Keratinocyte (primary cell): Measurements from ENCODE around the gene KLHL1. TPM values are rescaled to one million over a fixed set of nuclear protein-coding genes. Genes with fewer than 3 reads are reported as not detected.

Experiments
- DNase-seq: peaks from one replicate; pipeline ENCODE4 v3.0.0-alpha.2; 2011; ENCODE audit warnings: low read depth, missing footprints, low spot score
- FAIRE-seq: peaks from 2 replicates; lab custom pipeline; 2011; peaks lifted over from hg19 to GRCh38; lab: Jason Lieb, UNC
- H2AFZ ChIP-seq: 2 replicates; pipeline ENCODE4 v1.6.0; 2012; ENCODE audit warnings: low read length, control low read depth, inconsistent platforms; ENCODE audit not compliant: control insufficient read depth
- H3K27ac ChIP-seq: 2 replicates; pipeline ENCODE4 v1.5.1; 2011; ENCODE audit warnings: low read length; ENCODE audit not compliant: control insufficient read depth, insufficient read depth
- H3K27me3 ChIP-seq: 3 replicates; pipeline ENCODE4 v1.6.0; 2011; ENCODE audit warnings: low read length; ENCODE audit not compliant: control insufficient read depth, insufficient read depth; ENCODE audit errors: extremely low read depth
- H3K36me3 ChIP-seq, 2 experiments: 2 replicates in 1 of 2; 3 replicates in 1 of 2; pipeline ENCODE4 v1.5.1; 2011; ENCODE audit warnings: low read length in 2 of 2, mild to moderate bottlenecking in 1 of 2; ENCODE audit not compliant: control insufficient read depth in 2 of 2, insufficient read depth in 2 of 2; ENCODE audit errors: extremely low read depth in 1 of 2
- H3K4me1 ChIP-seq: 3 replicates; pipeline ENCODE4 v1.5.1; 2011; ENCODE audit warnings: low read length; ENCODE audit not compliant: control insufficient read depth, insufficient read depth; ENCODE audit errors: extremely low read depth
- H3K4me2 ChIP-seq: 3 replicates; pipeline ENCODE4 v1.6.0; 2011; ENCODE audit warnings: low read depth, low read length; ENCODE audit not compliant: control insufficient read depth, insufficient read depth; ENCODE audit errors: extremely low read depth
- H3K4me3 ChIP-seq, 3 experiments: fragments of 200-600 bp in 1 of 3; sonication (generic) in 1 of 3; 2 replicates in 2 of 3; 3 replicates in 1 of 3; pipeline ENCODE4 v1.5.1; 2011 to 2016; ENCODE audit warnings: low read length in 3 of 3, mild to moderate bottlenecking in 3 of 3, control low read depth in 2 of 3, inconsistent platforms in 1 of 3, low read depth in 1 of 3, mixed read lengths in 1 of 3, mixed run types in 1 of 3, moderate library complexity in 1 of 3; ENCODE audit not compliant: control insufficient read depth in 2 of 3, insufficient read depth in 2 of 3; ENCODE audit errors: extremely low read depth in 1 of 3
- H3K79me2 ChIP-seq: 2 replicates; pipeline ENCODE4 v1.6.0; 2012; ENCODE audit warnings: low read length; ENCODE audit not compliant: control insufficient read depth, insufficient read depth
- H3K9ac ChIP-seq: 3 replicates; pipeline ENCODE4 v1.6.0; 2011; ENCODE audit warnings: low read length; ENCODE audit not compliant: control insufficient read depth, insufficient read depth; ENCODE audit errors: extremely low read depth
- H3K9me1 ChIP-seq: 3 replicates; pipeline ENCODE4 v1.6.0; 2011; ENCODE audit warnings: low read length; ENCODE audit not compliant: control insufficient read depth, insufficient read depth; ENCODE audit errors: extremely low read depth
- H3K9me3 ChIP-seq: 2 replicates; pipeline ENCODE4 v1.5.1; 2012; ENCODE audit warnings: low read depth, low read length; ENCODE audit not compliant: control insufficient read depth
- H4K20me1 ChIP-seq: 3 replicates; pipeline ENCODE4 v1.6.0; 2011; ENCODE audit warnings: low read length; ENCODE audit not compliant: control insufficient read depth, insufficient read depth; ENCODE audit errors: extremely low read depth
- EZH2 ChIP-seq: IDR thresholded peaks from one replicate; pipeline ENCODE4 v1.6.1; 2012; ENCODE audit warnings: inconsistent platforms, mild to moderate bottlenecking, low read length, moderate library complexity
- dilution Hi-C: fragments of 300-500 bp; cut with MboI; formaldehyde crosslinking; loops from one replicate; pipeline ENCODE4 v1.7.0; 2020; ENCODE audit warnings: low sequenced_read_pairs; ENCODE audit not compliant: extremely low pct_ligation_motif_present
- polyA plus RNA-seq, 5 experiments: library from polyadenylated mRNA; depleted of rRNA in 3 of 5; stranded (reverse) in 3 of 5; stranded (forward) in 1 of 5; unstranded in 1 of 5; fragments of >200 nt; gene quantifications; 1 replicate in 1 of 5; 2 replicates in 3 of 5; 3 replicates in 1 of 5; pipeline versions ENCODE4 v1.2.1 to v1.2.3, GENCODE V29; 2011 to 2012; ENCODE audit warnings: missing spikeins in 2 of 5, low read depth in 1 of 5, low replicate concordance in 1 of 5
- TF ChIP-seq, protein P1 (sequence below), 3 experiments: IDR thresholded peaks in 1 of 3; conservative IDR thresholded peaks in 1 of 3; optimal IDR thresholded peaks in 1 of 3; 2 replicates in 2 of 3; 3 replicates in 1 of 3; pipeline versions ENCODE3 to v1.5.1; 2011; ENCODE audit warnings: low read length in 3 of 3, mild to moderate bottlenecking in 3 of 3, moderate library complexity in 2 of 3, control low read depth in 1 of 3, inconsistent platforms in 1 of 3; ENCODE audit not compliant: insufficient read depth in 2 of 3; ENCODE audit errors: extremely low read depth in 1 of 3

The KLHL1 gene
- polyA plus RNA-seq, 1 donor (not counting 4 experiments of a cell fraction or from before 2014, with no cell fraction given) = not detected

DNA sequence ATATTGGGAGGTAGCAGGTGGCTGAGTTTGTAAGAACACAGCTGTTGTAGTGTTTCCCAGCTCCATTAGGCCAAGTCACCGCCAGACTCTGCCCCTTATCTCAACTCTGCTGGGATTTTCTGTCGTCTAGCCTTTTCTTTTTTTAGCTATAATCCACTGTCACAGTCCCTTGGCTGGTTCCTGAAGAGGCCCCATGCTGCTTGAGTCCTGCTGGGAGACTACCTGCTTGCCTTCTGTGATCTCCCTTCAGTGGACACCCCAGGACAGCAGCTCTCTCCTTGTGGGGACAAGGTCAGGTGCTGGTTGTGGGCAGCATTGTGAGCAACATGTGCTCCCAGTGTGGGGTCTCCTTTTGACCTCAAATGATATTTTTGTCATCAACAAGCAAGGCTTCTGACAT is 195.6 kb downstream of the KLHL1 start:
- H3K4me2 ChIP-seq = no peak overlapping the region
- H3K27ac ChIP-seq = no peak overlapping the region
- H3K4me1 ChIP-seq = no peaks in the 10 kb centered on the region
- H3K9ac ChIP-seq = no peak overlapping the region
- H3K79me2 ChIP-seq = no peaks in the 10 kb centered on the region
- H3K4me3 ChIP-seq = no peak overlapping the region
- H3K36me3 ChIP-seq = no peaks in the 10 kb centered on the region
- dilution Hi-C loops = no loop called here
- H3K9me1 ChIP-seq = no peaks in the 10 kb centered on the region
- no peaks in the 10 kb centered on the region for H3K9me3 ChIP-seq
- TF ChIP-seq EZH2 = no peak
- TF ChIP-seq, protein P1, sequence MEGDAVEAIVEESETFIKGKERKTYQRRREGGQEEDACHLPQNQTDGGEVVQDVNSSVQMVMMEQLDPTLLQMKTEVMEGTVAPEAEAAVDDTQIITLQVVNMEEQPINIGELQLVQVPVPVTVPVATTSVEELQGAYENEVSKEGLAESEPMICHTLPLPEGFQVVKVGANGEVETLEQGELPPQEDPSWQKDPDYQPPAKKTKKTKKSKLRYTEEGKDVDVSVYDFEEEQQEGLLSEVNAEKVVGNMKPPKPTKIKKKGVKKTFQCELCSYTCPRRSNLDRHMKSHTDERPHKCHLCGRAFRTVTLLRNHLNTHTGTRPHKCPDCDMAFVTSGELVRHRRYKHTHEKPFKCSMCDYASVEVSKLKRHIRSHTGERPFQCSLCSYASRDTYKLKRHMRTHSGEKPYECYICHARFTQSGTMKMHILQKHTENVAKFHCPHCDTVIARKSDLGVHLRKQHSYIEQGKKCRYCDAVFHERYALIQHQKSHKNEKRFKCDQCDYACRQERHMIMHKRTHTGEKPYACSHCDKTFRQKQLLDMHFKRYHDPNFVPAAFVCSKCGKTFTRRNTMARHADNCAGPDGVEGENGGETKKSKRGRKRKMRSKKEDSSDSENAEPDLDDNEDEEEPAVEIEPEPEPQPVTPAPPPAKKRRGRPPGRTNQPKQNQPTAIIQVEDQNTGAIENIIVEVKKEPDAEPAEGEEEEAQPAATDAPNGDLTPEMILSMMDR (optimal IDR thresholded peaks at IDR 0.05 in 1 of 3, IDR thresholded peaks at IDR 0.05 in 1 of 3, conservative IDR thresholded peaks at IDR 0.05 in 1 of 3; ENCODE audit: extremely low read depth in 1 of 3, insufficient read depth in 2 of 3, low read length in 3 of 3) = no peak
- H3K27me3 ChIP-seq = no peaks in the 10 kb centered on the region
- H4K20me1 ChIP-seq = no peaks in the 10 kb centered on the region
- DNase-seq (no peak), FAIRE-seq (no peak)
- H2AFZ ChIP-seq = no peak overlapping the region

DNA sequence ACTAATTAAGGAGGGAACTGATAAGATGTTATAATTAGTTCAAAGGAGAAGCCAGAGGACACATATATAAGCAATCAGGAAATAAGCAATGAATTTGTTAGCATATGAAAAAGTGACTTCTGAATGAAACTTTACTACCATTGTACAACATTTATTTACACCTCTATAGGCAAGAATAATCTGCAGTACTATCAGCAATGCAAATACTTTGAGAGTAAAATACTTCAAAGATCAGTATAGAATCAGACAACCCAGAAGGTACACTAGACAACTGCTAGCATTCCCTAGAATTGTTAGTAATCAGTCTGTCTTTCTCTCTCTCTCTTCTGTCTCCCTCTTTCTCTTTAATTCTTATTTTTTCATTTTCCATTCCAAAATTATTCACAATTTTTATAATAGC is 197.5 kb downstream of the KLHL1 start:
- Histone ChIP-seq H3K27ac (no peak overlapping the region), H3K4me1 (no peaks in the 10 kb centered on the region), H3K27me3 (no peaks in the 10 kb centered on the region), H3K9ac (no peak overlapping the region), H3K9me3 (no peaks in the 10 kb centered on the region), H3K36me3 (no peaks in the 10 kb centered on the region), H3K79me2 (no peaks in the 10 kb centered on the region), H3K4me2 (no peak overlapping the region), H2AFZ (no peak overlapping the region), H3K9me1 (no peaks in the 10 kb centered on the region), H3K4me3 (no peak overlapping the region), H4K20me1 (no peaks in the 10 kb centered on the region)
- DNase-seq (no peak), FAIRE-seq (no peak)
- dilution Hi-C loops = no loop called here
- no peak for TF ChIP-seq EZH2
- TF ChIP-seq, protein P1 (optimal IDR thresholded peaks at IDR 0.05 in 1 of 3, IDR thresholded peaks at IDR 0.05 in 1 of 3, conservative IDR thresholded peaks at IDR 0.05 in 1 of 3; ENCODE audit: extremely low read depth in 1 of 3, insufficient read depth in 2 of 3, low read length in 3 of 3) = no peak
